Measurements from ENCODE around the gene PRR19.

DNA sequence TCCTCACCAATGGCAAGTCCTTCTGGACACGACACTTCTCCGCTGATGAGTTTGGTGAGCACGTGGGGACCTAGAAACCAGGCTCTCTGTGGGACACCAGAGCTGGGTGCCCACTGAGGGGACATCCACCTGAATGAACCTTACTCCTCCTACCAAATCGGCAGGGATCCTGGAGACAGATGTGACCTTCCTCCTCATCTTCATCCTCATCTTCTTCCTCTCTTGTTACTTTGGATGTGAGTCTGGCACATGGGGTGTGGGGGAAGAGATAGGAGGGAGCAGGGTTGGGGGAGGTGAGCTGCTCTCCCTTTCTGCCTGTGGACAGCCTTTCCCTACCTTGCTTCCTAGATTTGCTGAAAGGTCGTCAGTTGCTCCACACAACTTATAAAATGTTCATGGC lies 13.1 kb downstream of the PRR19 start:
- TF ChIP-seq EZH2 (IDR thresholded peaks at IDR 0.05; ENCODE audit: insufficient read depth, low read length), result no peak
- TF ChIP-seq, protein P1, sequence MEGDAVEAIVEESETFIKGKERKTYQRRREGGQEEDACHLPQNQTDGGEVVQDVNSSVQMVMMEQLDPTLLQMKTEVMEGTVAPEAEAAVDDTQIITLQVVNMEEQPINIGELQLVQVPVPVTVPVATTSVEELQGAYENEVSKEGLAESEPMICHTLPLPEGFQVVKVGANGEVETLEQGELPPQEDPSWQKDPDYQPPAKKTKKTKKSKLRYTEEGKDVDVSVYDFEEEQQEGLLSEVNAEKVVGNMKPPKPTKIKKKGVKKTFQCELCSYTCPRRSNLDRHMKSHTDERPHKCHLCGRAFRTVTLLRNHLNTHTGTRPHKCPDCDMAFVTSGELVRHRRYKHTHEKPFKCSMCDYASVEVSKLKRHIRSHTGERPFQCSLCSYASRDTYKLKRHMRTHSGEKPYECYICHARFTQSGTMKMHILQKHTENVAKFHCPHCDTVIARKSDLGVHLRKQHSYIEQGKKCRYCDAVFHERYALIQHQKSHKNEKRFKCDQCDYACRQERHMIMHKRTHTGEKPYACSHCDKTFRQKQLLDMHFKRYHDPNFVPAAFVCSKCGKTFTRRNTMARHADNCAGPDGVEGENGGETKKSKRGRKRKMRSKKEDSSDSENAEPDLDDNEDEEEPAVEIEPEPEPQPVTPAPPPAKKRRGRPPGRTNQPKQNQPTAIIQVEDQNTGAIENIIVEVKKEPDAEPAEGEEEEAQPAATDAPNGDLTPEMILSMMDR (IDR thresholded peaks at IDR 0.05; ENCODE audit: insufficient read depth, low read depth, low read length), result no peak
